Stimulated activated CD4-positive, alpha-beta T cell treated with anti-CD3 and anti-CD28 coated beads, TNF-alpha, amount 100 ng/mL, for 1 hour (primary cell): ENCODE data around the gene COL18A1.

ENCODE experiments used
- DNase-seq, 3 donors: peaks; one replicate each; pipeline ENCODE4 v3.0.0-alpha.2; 2020; ENCODE audit warnings: low read depth in 3 of 3, low spot score in 1 of 3

COL18A1 gene

DNA sequence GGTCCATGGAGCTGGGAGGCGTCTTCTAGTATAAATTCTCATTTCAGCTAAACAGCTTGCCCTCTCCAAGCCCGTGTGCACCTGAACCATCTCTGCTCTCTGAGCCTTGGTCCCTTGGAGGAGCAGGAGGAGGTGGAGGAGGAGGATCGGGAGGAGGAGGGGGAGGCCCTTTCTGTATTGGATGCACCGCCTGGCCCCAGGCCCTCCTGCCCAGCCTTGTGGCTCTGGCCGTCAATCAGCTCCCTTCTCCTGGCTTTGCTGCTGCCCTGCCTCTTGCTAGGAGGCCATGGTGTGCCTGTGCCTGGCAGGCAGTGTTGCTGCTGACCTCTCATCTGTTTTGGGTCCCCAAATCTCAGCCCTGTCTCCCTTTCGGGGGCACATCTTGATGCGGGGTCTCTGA lies 9.0 kb downstream of the COL18A1 start:
- no peak for DNase-seq

GRCh38 chr21:45414396-45415187 lies 9.6 kb downstream of the COL18A1 start:
- no peak for DNase-seq

GRCh38 chr21:45415188-45415942 lies 10.4 kb downstream of the COL18A1 start:
- no peak for DNase-seq

DNA sequence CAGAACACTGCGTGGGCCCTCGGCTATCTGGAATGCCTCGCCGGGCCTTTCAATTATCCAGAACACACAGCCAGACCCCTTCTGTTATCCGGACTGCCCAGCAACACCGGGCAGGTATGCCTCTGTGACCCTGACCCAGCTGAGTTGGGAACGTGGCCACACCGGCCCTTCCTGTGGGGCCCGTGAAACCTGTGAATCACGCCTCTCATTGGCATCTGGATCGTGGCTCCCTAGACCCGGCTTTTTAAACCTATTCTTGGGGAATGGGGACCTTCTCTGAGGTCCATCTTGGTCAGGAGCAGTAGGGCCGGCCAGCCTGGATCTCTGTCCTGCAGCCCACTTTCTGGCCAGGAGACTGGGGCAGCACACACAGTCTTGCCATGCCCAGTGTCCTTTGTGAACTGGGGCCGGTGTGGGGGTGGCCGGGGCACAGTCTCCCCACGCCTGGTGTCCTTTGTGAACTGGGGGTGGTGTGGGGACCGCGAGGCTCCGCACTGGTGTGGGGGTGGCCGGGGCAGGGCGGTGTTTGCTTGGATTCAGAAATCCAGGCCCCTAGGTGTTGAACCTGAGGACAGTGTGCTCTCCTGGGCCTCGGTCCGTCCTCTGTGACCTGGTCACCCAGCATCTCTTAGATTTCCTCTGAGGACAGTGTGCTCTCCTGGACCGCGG lies 11.1 kb downstream of the COL18A1 start:
- DNase-seq = no peak

- DNase-seq = no peak
Observed at GRCh38 chr21:45416620-45417019, 11.7 kb downstream of the COL18A1 start.

GRCh38 chr21:45417256-45417950 lies 12.4 kb downstream of the COL18A1 start:
- no peak for DNase-seq

GRCh38 chr21:45417951-45418300 lies 13.0 kb downstream of the COL18A1 start:
- DNase-seq = no peak

DNA sequence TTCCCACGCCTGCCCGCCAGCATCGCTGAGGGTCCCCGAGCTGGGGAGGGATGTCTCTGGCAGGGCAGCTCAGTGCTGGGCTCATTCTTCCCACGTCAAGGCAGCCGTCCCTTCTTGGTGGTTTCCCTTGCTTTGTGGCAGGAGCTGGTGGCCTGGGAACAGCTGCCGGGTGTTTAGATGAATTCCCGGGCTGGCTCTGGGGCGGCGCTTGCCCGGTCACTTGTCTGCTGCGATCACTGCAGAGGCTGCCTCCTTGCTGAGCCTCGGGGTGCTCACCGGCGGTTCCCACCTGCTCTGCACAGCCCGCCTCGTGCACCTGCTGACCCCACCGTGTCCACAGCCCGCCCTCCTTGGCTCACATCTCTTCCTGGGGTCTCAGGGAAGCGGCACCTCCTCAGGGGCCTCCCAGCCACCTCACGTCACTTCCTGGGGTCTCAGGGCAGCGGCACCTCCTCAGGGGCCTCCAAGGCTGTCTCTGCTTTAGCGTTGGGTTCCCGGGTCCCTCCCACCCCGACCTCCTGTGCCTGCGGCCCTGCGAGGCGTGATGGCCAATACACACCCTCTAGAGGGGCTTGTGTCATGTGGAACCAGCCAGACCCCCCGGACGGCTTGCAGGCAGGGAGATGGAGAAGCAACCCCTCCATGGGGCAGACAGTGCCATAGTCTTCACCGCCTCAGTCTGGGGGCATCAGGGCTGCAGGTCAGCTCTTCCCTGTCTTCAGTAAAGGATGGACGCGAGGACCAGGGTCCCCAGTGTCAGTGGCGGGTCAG lies 13.5 kb downstream of the COL18A1 start:
- DNase-seq = no peak

DNA sequence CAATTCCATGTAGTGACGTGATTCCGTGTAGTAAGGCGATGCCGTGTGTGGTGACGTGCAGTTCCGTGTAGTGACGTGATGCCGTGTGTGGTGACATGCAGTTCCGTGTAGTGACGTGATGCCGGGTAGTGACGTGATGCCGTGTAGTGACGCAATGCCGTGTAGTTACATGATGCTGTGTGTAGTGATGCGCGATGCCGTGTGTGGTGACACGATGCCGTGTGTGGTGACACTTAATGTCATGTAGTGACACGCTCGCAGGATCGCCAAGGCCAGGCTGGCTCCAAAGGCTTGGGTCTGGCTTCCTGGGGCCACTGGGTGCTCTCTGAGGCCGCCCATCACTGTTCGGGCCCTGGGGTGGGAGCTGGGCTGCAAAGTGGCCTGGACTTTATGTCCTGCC lies 14.2 kb downstream of the COL18A1 start:
- no peak for DNase-seq

GRCh38 chr21:45420061-45421041 lies 15.4 kb downstream of the COL18A1 start:
- DNase-seq = no peak

- no peak for DNase-seq
Observed at GRCh38 chr21:45421071-45421845, 16.3 kb downstream of the COL18A1 start.

- no peak for DNase-seq
Observed at GRCh38 chr21:45421846-45422775, 17.1 kb downstream of the COL18A1 start.

DNA sequence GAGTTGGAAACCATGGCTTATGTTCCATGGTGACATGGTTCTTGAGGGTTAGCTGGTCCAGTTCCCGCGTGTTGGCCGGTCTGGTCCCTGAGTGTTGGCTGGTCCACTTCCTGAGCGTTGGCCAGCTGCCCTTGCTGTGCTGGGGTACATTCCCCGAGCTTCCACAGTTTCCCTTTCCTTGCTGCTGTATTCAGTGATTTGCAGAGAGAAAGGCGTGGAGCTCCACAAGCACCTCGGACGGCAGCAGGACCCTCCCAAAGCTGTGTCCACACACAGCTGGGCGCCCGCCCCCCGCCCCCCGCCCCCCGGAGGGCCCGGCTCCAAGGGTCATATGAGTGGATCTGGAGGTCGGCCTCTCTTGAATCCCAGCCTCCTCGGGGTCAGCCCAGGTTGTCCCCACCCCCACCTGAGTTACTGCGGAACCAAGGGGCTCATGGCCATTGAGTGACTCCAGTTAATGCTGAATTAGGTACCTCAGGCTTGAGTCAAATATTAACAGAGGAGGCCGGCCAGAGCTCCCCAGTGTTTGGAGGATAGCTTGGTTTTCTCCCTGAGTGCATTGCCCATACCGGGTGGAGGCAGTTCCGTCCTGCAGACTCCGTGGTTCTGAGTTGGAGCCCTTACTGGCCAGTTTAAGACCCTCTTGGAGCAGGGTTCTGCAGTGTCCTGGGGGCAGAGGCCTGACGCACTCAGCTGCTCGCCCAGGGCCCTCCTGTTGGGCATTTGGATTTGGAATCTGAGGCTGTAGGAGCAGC lies 18.4 kb downstream of the COL18A1 start:
- no peak for DNase-seq

- DNase-seq = no peak
Observed at GRCh38 chr21:45423968-45424853, 19.2 kb downstream of the COL18A1 start.

DNA sequence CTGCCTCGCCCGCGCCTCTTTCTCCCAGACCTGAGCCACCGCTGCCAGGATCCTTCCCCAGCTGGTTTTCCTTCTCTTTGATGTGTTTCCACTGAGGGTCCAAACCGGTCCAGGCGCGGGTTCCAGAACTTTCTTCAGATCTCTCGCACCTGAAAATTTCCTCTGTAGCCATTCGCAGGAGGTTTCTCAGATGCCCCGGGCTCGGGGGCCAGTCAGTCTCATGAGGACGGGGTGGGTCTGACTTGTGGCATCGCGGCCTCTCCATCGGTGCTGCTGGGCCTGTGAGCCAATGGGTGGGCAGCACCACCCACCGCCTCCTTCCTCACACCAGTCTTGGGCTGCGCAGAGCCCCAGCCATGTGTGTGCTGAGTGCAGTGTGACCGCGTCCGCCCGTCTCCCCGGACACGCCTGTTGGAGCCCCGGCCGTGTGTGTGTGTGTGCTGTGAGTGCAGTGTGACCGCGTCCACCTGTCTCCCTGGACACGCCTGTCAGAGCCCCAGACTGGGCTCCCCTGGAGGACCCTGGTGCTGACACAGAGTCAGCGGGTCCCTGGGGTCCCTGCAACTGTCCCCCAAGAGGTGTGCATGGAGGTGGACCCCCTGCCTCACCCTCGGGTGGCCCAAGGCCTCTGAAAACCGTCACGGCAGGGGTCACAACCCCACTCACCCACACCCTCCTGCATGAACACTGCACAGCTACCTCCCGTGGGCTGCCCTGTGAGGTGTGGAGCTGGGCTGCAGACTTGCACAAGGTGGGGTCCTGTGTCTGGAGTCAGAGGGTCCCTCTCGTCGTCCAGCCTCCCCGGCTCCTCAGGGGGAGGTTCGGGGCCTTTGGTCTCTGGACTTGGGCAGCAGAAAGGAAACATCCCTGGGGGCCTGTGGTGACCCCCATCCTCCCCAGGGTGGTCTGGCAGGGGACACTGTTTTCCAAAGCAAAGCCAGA lies 20.2 kb downstream of the COL18A1 start:
- no peak for DNase-seq
